ENCODE results near the gene DMD. TPM values are rescaled to one million over a fixed set of nuclear protein-coding genes. Genes with fewer than 3 reads are reported as not detected.

DMD gene
- polyA plus RNA-seq, 2 of the 4 experiments (the other 2 are of a cell fraction) = 0.03 TPM; not detected in 1

DNA sequence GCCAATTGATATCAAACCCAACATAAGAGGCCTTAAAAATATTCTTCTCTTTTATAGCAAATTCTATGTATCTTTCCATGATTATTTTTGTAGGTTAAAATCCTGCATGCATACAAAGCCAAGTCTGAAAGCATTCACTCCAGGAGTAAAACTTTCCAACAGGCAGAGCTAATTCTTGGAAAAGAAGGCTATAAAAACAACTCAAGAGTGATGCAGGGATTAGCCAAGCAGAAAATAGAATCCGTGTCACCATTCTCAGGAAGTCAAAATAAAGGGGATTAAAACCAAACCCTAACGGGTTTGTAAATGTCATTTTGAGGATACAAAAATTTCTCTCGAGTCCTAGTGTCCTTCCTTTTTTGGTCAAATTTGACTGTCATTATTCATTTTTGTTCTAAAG, 412.4 kb downstream of the DMD start:
- H3K9me3 ChIP-seq = no peaks in the 10 kb centered on the region
- H3K27ac ChIP-seq = no peak overlapping the region
- POLR2A ChIA-PET = no interaction called here
- no peak overlapping the region for H3K4me2 ChIP-seq
- H3K4me3 ChIP-seq = no peak overlapping the region
- CTCF ChIA-PET = no interaction called here
- TF ChIP-seq PHF8 (IDR thresholded peaks at IDR 0.05; ENCODE audit: borderline replicate concordance, low read depth) = no peak
- TF ChIP-seq NFE2L2 (conservative IDR thresholded peaks at IDR 0.05; ENCODE audit: low read length) = no peak
- no peak for TF ChIP-seq SREBF2 (IDR thresholded peaks at IDR 0.05)
- TF ChIP-seq CHD2 (IDR thresholded peaks at IDR 0.05; ENCODE audit: low read length, partially characterized antibody) = no peak
- no peak for TF ChIP-seq SMC3 (IDR thresholded peaks at IDR 0.05)
- TF ChIP-seq HMGXB4 (CRISPR knock-in tag; IDR thresholded peaks at IDR 0.05; ENCODE audit: borderline replicate concordance) = no peak
- no peak for TF ChIP-seq EHF (CRISPR knock-in tag; IDR thresholded peaks at IDR 0.05)
- no peak for TF ChIP-seq EP300 (IDR thresholded peaks at IDR 0.05)
- TF ChIP-seq RNF2 (IDR thresholded peaks at IDR 0.05; ENCODE audit: borderline replicate concordance, low read depth) = no peak
- no peak for TF ChIP-seq FOSL2 (IDR thresholded peaks at IDR 0.05)
- no peak for TF ChIP-seq FOSL2 (CRISPR knock-in tag; IDR thresholded peaks at IDR 0.05)
- TF ChIP-seq ESRRA (IDR thresholded peaks at IDR 0.05; ENCODE audit: borderline replicate concordance, low read length) = no peak
- no peak for ATAC-seq
- DNase-seq (ENCODE audit: low read depth in 1 of 2, low spot score in 1 of 2) = no peak
- no peak for FAIRE-seq
- WGBS (ENCODE audit: missing lambda C conversion rate) = 9% methylated on average over 3 of the region's 3 CpGs
- no peaks in the 10 kb centered on the region for H3K4me1 ChIP-seq

DNA sequence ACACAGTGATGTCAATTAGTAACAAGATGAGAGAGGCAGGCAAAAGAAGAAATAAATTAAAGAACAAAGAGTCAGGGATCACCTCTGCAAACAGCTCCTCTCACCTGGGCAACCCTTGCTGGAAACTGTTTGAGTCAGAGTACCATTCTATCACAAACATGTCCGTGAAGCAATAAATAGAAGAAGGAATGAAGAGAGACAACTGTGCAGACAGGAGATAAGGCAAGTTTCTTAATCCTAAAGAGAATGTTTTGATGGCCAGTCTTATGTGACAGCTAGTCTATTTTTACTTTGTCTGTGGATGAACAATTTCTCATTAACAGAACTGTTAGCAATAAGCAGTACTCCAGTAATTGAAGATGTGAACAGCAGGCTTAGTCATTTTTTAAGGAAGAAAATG, 422.4 kb downstream of the DMD start:
- CTCF ChIA-PET = no interaction called here
- no peak overlapping the region for H3K27ac ChIP-seq

More for the DNA sequence above, 422.4 kb downstream of the DMD start:
- FAIRE-seq (no peak), DNase-seq (ENCODE audit: low read depth in 1 of 2, low spot score in 1 of 2) (no peak), ATAC-seq (no peak)
- WGBS (ENCODE audit: missing lambda C conversion rate) = 0% methylated on average over 1 of the region's 1 CpG
- H3K4me2 ChIP-seq = no peak overlapping the region
- no peaks in the 10 kb centered on the region for H3K9me3 ChIP-seq
- TF ChIP-seq HES2 (IDR thresholded peaks at IDR 0.05) = no peak
- no peak for TF ChIP-seq ZC3H11A (IDR thresholded peaks at IDR 0.05)
- TF ChIP-seq SMC3 (IDR thresholded peaks at IDR 0.05) = no peak
- no peak for TF ChIP-seq RNF2 (IDR thresholded peaks at IDR 0.05; ENCODE audit: borderline replicate concordance, low read depth)
- no peak for TF ChIP-seq BCL3 (IDR thresholded peaks at IDR 0.05)
- no peak for TF ChIP-seq EHF (CRISPR knock-in tag; IDR thresholded peaks at IDR 0.05)
- TF ChIP-seq REST (IDR thresholded peaks at IDR 0.05) = no peak
- TF ChIP-seq RFX5 (IDR thresholded peaks at IDR 0.05) = no peak
- TF ChIP-seq, protein P1, sequence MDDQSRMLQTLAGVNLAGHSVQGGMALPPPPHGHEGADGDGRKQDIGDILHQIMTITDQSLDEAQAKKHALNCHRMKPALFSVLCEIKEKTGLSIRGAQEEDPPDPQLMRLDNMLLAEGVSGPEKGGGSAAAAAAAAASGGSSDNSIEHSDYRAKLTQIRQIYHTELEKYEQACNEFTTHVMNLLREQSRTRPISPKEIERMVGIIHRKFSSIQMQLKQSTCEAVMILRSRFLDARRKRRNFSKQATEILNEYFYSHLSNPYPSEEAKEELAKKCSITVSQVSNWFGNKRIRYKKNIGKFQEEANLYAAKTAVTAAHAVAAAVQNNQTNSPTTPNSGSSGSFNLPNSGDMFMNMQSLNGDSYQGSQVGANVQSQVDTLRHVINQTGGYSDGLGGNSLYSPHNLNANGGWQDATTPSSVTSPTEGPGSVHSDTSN (IDR thresholded peaks at IDR 0.05) = no peak
- no peak for TF ChIP-seq E2F6 (IDR thresholded peaks at IDR 0.05; ENCODE audit: borderline replicate concordance, low read depth)
- no peak for TF ChIP-seq HEYL (CRISPR knock-in tag; IDR thresholded peaks at IDR 0.05)
- TF ChIP-seq, protein P2, sequence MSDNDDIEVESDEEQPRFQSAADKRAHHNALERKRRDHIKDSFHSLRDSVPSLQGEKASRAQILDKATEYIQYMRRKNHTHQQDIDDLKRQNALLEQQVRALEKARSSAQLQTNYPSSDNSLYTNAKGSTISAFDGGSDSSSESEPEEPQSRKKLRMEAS (IDR thresholded peaks at IDR 0.05) = no peak
- TF ChIP-seq RARB (CRISPR knock-in tag; IDR thresholded peaks at IDR 0.05) = no peak
- no peak for TF ChIP-seq SREBF2 (IDR thresholded peaks at IDR 0.05)
- TF ChIP-seq ZSCAN20 (CRISPR knock-in tag; IDR thresholded peaks at IDR 0.05) = no peak
- no peak for TF ChIP-seq MAZ (IDR thresholded peaks at IDR 0.05; ENCODE audit: borderline replicate concordance, low read depth, low read length)
- no peak for TF ChIP-seq HOXB5 (CRISPR knock-in tag; IDR thresholded peaks at IDR 0.05)
- TF ChIP-seq CBX2 (IDR thresholded peaks at IDR 0.05; ENCODE audit: borderline replicate concordance, low read depth) = no peak
- no peak for TF ChIP-seq NPAS2 (CRISPR knock-in tag; IDR thresholded peaks at IDR 0.05; ENCODE audit: borderline replicate concordance)
- H3K4me1 ChIP-seq = no peaks in the 10 kb centered on the region
- POLR2A ChIA-PET = no interaction called here
- H3K4me3 ChIP-seq = no peak overlapping the region

Measured in A549 (cell line).